HL-60 (cell line): ENCODE results near the gene PFN2.

ENCODE experiments used
- GABPA ChIP-seq: IDR thresholded peaks from 2 replicates; pipeline ENCODE4 v1.6.1; 2012; ENCODE audit warnings: low read depth
- POLR2AphosphoS5 ChIP-seq: IDR thresholded peaks from 2 replicates; pipeline ENCODE4 v1.6.1; 2012; ENCODE audit warnings: low read depth
- TF ChIP-seq, protein P1 (sequence below): IDR thresholded peaks from one replicate; pipeline ENCODE4 v1.5.1; 2011; ENCODE audit warnings: low read length, control low read depth, inconsistent platforms; ENCODE audit not compliant: insufficient read depth
- TF ChIP-seq, protein P2 (sequence below): IDR thresholded peaks from 2 replicates; pipeline ENCODE4 v1.6.1; 2012; ENCODE audit warnings: low read depth; ENCODE audit not compliant: insufficient replicate concordance

DNA sequence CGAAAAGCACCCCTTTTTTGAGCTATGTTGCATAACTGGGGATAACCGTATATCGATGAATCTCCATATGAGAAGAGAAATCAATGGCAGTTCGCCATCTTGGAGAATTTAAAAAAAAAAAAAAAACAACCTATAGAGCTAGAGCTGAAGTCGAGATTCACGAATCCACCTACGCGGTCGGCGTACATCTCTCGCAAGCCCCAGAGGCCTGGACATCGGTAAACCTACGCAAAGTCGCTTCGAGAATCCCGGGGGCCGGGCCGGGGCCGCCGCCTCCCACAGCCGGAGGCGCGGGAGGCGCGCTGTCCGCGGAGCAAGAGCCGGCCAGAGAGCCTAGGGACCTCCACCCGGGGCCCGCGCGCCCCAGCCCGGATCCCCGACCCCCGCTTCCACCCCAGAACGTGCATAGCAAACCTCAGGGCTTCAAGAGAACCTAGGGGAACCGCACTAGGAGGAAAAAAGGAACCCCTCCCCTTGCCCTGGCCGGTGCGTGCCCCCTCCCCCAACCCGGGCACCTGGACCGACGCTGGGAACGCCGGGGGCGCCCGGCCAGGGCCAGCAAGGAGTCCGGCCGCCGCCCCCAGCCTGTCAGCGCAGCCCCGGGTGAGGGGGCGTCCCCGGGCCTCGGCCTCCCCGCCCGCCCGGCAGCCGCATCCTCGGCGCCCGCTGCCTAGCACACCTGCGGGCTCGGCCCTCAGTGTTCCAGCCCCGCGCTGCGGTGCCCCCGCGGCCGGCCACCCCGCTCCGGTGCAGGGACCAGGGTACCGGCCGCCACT, 567 bp downstream of the PFN2 start:
- TF ChIP-seq, protein P1, sequence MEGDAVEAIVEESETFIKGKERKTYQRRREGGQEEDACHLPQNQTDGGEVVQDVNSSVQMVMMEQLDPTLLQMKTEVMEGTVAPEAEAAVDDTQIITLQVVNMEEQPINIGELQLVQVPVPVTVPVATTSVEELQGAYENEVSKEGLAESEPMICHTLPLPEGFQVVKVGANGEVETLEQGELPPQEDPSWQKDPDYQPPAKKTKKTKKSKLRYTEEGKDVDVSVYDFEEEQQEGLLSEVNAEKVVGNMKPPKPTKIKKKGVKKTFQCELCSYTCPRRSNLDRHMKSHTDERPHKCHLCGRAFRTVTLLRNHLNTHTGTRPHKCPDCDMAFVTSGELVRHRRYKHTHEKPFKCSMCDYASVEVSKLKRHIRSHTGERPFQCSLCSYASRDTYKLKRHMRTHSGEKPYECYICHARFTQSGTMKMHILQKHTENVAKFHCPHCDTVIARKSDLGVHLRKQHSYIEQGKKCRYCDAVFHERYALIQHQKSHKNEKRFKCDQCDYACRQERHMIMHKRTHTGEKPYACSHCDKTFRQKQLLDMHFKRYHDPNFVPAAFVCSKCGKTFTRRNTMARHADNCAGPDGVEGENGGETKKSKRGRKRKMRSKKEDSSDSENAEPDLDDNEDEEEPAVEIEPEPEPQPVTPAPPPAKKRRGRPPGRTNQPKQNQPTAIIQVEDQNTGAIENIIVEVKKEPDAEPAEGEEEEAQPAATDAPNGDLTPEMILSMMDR = no peak
- TF ChIP-seq, protein P2, sequence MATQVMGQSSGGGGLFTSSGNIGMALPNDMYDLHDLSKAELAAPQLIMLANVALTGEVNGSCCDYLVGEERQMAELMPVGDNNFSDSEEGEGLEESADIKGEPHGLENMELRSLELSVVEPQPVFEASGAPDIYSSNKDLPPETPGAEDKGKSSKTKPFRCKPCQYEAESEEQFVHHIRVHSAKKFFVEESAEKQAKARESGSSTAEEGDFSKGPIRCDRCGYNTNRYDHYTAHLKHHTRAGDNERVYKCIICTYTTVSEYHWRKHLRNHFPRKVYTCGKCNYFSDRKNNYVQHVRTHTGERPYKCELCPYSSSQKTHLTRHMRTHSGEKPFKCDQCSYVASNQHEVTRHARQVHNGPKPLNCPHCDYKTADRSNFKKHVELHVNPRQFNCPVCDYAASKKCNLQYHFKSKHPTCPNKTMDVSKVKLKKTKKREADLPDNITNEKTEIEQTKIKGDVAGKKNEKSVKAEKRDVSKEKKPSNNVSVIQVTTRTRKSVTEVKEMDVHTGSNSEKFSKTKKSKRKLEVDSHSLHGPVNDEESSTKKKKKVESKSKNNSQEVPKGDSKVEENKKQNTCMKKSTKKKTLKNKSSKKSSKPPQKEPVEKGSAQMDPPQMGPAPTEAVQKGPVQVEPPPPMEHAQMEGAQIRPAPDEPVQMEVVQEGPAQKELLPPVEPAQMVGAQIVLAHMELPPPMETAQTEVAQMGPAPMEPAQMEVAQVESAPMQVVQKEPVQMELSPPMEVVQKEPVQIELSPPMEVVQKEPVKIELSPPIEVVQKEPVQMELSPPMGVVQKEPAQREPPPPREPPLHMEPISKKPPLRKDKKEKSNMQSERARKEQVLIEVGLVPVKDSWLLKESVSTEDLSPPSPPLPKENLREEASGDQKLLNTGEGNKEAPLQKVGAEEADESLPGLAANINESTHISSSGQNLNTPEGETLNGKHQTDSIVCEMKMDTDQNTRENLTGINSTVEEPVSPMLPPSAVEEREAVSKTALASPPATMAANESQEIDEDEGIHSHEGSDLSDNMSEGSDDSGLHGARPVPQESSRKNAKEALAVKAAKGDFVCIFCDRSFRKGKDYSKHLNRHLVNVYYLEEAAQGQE = no peak
- TF ChIP-seq POLR2AphosphoS5 = no peak
- no peak for TF ChIP-seq GABPA
